HG02870 (cell line): ENCODE results near the gene TMEM178A.
"Not testable (repeated sequence)": the region's sequence is repeated elsewhere in the genome, so short reads cannot be mapped to it uniquely, and the experiment has no call there.

Experiments used
- ATAC-seq: cut with Tn5 transposase; IDR thresholded peaks from one replicate; pipeline ENCODE4 v1.9.1; 2021; ENCODE audit warnings: mild to moderate bottlenecking, moderate library complexity; ENCODE audit not compliant: unreplicated experiment

Gene TMEM178A

DNA sequence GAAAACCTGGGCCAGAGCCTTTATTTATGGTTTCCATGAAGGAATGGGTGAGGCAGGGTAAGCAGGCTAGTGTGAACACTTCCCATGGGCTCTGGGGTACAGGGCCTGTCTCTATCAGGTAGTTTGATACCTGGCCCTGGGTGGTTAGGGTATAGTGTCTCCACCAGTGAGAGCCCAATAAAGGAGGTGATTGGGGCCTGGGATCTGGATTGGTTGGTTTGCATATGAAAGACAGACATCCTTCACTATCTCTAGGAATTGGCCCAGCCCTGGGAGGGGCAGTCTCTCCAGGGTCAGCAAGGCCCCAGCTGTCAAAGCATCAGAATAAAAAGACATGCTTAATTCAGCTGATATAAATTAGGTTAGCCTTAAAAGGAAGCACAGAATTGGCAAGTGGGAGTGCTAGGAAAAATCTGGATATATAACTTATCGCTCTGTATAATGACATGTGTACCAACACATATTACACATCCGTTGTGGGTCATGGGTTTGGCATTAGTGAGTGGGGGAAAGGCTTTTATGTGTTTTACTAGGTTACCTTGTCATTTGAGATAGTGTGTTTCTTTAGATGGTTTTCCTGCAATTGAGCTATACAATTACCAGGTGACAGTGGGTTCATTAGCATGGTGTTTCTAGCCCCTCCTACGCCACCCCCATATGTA, 18.5 kb upstream of the TMEM178A start:
- no peak for ATAC-seq

DNA sequence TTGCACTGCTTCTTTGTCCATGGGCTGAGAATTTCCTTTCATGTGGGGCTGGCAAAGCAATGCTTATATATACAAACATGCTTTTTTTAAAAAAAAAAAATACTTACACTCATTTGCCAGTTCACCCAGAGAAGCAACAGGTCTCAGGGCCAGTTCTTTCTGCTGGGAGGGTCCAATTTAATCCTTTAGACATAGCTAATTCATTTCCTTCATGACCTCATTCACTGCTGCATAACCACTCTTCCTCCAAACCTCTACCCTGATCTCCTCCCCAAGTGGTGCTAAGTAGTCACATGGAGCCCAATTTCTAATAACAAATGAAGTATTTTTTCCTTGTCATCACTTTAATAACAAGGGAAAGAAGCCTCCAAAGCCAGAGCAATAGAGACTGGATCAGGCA, 17.1 kb upstream of the TMEM178A start:
- ATAC-seq, result no peak

DNA sequence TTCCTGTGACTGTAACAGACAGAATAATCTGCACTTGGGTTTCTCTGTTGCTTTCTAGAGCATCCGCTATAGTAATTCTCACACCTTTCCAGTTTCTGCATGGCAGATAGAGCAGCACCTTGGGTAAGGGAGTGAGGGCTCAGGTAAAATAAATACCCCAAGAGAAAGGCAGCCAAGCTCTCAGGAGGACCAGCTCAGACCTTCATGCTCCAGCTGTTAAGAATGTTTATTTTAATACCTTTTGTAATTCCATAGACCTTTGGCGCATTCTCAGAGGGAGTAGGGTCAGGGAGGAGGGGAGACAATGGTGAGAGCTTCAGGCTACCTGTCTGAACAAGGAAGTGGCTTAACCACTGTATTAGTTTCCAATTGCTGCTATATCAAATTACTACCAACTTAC, 16.2 kb upstream of the TMEM178A start:
- ATAC-seq, result no peak

DNA sequence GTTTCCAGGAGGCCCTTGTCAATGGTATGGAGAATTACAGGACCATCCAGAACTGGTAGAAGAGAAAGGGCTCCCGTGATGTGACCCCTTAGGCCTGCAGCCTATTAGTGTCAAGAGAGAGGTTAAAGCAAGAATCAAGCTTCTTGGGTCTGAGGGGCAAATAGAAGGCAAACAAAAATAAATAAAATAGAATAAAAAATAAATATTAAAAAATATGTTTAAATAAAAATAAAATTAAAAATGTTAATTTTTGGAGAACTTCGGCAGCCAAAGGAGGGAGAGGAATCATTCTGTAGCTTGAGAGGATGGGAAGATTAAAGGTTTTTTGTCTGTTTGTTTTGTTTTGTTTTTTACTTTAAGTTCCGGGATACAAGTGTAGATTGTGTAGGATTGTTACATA, 15.2 kb upstream of the TMEM178A start:
- ATAC-seq, result no peak

DNA sequence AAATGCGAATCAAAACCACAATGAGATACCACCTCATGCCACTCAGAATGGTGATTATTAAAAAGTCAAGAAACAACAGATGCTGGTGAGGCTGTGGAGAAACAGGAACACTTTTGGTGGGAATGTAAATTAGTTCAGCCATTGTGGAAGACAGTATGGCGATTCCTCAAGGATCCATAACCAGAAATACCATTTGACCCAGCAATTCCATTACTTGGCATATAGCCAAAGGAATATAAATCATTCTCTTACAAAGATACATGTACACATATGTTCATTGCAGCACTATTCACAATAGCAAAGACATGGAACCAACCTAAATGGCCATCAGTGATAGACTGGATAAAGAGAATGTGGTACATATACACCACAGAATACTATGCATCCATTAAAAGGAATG, 9.5 kb upstream of the TMEM178A start:
- ATAC-seq, result not testable (repeated sequence)

DNA sequence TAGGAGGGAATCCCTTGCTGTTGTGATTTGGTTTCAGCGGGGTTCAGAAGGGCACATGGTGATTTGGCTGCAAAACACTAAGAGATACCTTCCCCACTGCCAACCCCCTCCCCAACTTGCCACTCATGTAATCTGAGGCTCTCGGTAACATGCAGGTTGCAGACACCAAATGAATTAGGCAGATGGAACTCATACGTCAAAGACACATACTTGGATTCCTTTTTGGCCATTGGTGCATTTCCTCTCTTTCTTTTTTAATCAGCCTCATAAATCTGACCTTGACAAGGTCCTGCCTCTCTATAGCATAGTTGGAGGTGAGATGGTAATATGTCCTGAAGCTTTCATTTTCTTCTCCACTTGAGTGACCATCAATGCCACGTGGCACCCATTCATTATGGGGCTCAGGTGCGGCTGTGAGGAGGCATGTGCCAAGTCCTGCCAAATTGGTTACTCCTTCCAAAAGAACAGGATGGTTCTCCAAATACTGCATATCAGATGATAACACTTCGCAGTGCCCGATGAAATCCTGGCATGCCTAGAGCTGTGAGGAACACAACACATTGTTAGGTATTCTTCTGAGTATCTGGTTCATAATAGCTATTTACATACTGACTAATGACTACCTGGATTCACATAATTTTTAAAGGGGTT, 8.3 kb upstream of the TMEM178A start:
- ATAC-seq, result no peak

DNA sequence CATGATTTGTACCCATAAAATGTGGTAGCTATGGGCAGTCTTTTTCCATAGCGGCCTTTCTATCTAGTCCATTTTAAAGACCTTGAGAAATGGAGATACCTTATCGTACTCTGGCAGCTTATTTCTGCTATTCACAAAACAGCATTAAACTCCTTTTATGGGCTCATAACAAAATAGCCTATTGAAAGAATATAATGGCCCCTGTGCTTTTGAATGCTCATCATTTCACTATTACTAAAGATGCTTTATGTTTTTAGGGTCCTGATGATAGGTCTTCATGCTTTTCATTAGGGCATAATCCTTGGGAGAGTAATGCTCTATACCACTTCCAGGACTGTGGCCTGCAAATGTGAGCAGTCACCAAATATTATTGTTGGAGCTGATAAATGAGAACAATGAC, 7.3 kb upstream of the TMEM178A start:
- no peak for ATAC-seq

DNA sequence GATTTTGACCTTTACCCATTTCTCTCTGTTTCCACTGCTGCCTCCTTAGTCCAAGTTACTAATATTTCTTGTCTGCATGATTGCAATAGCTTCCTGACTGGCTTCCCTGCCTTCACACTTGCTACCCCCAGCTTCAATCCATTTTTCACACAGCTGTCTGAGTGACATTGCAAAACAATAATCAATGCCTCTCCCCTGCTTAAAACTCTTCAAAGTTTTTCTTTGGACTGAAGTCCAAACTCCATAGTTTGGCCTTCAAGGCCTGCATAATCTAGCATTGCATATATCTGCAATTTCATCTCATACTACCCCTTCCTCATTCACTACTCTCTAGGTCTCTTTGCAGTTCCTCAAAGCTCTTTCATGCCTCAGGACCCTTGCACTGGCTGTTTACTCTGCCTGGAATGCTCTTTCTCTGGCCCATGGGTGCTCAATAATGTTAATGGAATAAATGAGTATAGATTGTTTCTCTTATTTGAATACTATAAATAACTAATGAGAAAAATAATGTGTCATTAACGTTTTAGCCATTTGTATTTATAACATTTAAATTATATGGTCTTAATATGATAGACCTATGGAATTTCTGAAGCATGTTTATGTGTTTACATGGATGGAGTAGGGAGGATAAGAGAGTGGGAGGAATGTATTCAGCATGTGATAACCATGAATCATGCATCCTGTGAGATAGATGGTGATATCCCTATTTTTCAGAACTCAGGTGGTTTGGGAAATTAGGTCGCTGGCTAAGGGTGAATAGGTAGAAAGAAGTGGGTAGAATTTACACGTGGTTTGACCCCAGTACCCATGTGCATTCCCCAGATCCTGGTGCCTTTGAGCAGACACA, 5.7 kb upstream of the TMEM178A start:
- ATAC-seq, result no peak

DNA sequence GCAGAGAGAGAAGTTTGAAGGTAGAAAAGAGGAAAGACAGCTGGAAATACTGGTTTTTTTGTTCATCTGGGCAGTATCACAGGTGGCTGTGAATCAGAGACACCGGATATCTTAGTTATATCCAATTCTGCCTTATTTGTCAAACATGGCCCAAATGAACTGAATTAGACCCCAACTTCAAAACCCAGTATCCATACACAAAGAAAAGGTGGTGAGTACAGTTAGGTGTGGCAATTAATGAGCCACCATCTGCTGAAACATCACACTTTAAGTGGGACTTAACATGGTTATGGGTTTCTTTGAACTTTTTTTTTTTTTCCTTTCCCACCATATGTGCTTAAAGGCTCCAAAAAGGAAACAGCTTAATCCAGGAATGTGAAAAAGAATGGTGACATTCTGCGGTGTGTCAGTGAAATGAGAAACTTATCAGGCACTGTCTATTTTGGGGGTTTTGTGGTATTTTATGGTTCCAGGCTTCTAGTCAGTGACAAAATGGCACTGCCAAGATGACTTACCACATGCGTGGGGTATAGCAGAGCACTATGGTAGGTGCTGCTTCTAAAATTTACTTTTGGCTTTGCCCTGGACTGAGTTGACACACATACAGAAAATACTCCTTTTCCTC, 5.0 kb upstream of the TMEM178A start:
- no peak for ATAC-seq

DNA sequence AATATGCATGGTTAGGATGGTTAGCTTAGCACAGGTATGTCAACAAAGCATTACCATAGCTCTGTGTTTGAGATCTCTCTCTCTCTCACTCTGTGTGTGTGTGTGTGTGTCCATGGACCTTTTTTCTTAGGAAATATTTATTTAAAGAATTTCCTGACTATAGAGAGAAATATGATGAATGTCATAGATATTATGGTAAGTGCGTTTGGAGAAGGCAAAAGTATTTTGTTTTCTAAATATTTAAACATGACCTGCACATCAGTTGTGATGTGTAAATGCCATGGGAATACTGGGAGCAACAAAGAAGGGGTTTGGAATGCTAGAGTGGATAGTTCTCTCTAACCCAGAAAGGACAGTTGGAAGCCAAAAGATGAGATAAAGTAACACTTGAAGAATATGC, 3.9 kb upstream of the TMEM178A start:
- ATAC-seq, result no peak

DNA sequence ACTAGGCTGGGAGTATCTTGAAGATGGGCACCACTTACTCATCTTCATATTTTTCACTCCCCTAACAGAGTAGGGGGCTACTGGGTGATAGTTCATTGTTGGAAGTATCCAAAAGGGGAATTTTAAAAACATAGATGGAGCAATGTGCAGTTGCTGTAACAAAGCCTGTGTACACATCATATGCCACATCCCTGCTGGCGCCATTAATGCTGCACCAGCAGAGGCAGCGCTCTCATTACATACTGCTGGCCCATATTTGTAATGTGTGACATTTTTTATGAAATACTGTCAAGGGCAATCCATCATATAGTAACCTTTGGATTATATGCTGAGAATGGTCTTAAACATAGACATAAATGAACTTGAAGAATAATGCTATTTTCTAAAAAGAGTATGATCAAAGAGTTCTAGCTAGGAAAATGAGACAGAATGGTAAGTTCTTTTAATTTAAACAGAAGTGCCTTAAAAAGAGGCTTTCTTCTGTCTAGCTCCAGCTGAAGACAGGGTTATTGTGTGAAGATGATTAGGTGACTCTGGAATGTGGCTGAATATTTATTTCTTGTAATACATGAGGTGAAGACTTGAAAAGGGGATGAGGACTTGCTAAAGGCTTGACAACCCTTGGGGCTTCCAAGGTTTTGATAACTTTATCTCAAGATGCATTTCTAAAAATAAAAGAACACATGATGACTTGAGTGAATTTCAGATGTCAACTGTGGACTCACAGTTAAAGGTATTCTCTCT, 2.4 kb upstream of the TMEM178A start:
- ATAC-seq, result no peak

DNA sequence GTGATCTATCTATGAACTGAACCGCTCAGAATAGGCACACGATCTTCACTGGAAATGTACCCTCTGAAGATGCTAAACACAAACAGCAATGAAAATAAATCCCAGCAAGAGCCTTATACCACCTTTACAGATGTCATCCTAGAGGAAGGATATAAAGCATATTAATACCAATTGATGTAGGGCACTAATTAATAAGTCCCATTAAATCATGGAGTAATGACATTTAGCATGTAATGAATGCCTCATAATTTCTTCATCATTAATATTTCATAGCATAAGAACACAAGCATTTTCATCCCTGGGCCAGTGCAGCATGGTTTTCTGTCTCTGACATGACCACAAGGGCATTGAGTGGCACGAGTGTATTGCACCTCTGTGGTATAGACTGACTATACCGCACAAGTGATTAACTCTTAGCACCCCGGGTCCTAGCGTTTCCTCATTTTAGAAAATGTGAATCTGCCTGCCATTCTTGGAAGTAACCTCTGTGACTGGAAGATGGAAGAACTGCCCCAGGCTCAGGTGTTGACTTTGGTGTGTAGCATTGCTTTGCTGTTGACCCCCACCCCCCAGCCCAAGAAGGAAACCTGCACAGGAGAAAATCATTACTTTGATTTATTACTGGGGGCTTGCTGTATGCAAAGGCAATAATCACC, 1.4 kb upstream of the TMEM178A start:
- no peak for ATAC-seq

DNA sequence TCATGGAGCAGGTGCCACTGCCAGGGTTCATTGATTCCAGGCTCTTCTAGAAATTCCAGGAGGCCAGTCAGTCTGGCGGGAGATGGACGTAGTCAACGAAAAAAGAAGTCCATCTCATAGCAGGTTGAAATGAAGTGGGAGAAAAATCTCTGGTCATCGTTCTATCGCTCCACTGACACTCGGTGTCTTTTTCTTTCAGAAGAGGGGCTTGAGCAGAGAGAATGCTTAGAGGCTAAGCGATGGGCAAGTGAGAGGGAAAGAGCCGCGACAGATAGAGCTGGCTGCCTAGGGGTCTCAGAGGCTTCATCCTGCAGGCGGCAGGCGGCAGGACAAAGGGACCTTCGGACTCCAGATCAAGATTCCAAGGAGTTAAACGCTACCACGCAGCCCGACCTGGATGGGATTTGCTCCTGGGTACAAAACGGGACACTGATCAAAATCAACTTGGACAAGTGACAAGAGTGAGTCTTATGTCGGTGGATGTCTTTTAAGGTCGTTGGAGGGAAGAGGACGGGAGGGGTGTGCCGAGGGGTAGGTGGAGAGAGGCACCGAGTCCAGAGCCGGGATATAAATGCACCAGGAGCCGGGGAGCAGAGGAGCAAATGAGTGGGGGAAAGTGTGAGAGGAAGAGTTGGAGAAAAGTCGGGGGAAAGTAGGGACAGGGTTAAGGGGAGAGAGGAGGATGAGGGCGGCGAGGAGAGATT, 677 bp upstream of the TMEM178A start:
- ATAC-seq, result no peak

DNA sequence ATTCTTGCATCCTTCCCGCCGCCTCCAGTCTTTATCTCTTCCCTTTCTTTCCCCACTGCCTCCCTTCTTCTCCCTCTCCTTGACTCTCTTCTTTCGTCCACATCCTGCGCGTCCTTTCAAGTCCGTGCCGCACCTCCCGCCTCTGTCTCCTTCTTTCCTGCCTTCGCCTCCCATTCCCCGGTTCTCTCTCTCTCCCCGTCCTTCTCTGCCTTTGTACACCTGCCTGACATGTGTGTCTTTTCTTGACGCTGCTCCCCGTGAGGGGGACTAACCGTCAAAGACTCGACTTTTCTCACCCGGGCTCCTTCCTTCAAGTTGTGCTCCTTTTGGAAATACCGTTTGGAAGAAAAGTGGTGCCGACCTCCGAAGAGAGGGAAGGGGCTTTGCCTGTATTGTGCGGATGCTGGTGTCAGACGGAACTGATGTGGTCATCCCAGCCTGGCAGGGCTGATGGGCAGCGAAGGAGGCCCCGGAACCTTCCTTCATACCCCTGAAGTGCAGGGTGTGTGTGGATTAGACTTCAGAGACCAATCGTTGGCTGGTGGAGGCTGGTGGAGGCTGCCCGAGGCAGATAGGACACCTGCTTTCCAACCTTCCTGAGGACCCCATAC, 879 bp downstream of the TMEM178A start:
- ATAC-seq, result no peak

DNA sequence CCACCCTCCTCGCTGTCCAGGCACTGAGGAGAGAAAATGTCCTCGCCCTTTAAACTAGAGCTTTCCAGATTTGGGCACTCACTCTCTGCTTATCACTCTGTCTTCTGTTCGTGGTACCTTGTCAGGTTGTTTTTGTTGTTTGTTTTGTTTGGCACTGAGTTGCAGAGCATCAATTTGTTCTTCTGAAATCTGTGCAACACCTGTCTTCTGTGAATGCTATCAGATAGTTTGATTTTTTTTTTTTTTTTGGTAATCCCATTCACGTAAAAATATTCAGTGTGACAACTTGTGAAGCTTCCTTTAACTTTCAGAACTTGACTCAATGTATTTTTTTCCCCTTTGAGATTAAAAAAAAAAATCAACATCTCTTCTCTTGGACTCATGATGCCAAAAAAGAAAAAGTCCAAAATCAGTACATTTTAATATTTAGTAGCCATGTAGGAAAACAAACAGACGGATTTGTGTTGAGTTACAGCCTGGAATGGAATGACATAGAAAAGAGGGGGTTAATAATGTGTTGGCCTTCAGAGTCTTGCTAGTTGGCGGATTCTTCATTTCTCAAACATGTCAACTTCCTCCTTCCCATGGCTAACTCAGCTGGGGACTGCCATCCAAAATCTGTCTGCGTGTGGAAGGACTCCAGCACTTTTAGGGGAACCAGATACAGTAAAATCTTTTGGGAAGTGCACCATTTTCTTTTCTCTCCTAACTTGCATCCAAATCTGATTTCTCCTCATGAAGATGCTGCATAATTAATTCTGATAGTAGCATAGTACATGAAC, 1.6 kb downstream of the TMEM178A start:
- ATAC-seq, result no peak

DNA sequence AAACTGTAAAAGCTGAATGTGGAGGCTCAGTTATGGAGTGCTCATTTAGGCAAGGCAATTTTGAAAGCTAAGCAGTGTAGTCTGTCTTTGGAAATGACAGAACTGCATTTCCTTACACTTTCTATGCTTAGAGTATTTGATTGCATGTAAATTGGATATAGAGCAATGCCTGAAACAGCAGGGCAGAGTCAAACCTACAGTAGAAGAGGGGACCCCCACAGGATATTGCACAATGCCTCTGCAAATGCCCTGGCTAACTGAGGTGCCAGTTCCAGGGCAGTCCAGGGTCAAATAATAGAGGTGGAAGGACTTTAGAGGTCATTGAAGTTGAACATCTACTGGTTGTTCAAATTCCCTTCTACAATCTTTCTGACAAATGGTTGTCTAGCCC, 2.2 kb downstream of the TMEM178A start:
- no peak for ATAC-seq

DNA sequence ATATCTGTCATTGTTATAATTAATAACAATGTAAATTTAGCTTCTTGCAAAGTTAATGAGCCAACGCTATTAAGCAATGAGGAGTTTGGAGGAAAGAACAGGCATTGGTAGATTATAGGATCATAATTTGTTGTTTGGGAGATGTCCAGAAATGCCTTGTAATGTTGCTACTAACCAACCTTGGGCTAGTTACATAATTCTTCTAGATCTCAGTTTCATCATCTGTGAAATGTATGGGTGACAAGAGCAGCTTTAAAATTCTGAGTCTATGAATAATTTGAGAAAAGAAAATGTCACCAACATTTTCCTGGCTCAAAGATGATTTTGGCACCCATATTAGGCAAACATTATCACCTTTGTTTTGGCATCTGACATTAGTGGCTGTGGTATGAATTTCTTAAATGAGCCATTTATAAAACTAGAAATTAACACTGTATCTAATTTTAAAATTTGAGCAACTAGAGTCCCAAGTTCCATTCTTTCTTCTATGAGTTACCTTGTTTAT, 2.9 kb downstream of the TMEM178A start:
- no peak for ATAC-seq

DNA sequence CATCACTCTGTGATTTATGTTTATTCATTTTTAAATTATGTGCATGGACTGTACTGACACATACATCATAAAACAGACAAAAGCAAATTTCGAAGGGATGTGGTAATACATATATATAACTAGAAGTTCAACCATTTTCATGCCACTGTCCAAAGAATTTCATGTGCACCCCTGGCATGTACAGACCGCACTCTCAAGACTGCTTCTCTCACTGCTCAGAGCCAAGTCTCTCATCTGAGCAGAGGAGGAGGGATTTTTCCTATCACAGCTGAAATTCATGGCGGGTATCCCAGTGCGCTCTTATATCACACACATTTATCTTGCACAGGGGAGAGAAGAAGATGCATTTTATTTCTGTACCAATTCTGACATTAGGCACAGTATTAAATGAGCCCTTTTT, 5.9 kb downstream of the TMEM178A start:
- no peak for ATAC-seq
